Endothelial cell of hepatic sinusoid (primary cell): ENCODE measurements around the gene TMEM151A.

ENCODE experiments used
- in situ Hi-C: cut with HindIII; loops from 2 replicates; pipeline ENCODE4 v1.10.0; 2017; ENCODE audit warnings: low sequenced_read_pairs

The TMEM151A gene

DNA sequence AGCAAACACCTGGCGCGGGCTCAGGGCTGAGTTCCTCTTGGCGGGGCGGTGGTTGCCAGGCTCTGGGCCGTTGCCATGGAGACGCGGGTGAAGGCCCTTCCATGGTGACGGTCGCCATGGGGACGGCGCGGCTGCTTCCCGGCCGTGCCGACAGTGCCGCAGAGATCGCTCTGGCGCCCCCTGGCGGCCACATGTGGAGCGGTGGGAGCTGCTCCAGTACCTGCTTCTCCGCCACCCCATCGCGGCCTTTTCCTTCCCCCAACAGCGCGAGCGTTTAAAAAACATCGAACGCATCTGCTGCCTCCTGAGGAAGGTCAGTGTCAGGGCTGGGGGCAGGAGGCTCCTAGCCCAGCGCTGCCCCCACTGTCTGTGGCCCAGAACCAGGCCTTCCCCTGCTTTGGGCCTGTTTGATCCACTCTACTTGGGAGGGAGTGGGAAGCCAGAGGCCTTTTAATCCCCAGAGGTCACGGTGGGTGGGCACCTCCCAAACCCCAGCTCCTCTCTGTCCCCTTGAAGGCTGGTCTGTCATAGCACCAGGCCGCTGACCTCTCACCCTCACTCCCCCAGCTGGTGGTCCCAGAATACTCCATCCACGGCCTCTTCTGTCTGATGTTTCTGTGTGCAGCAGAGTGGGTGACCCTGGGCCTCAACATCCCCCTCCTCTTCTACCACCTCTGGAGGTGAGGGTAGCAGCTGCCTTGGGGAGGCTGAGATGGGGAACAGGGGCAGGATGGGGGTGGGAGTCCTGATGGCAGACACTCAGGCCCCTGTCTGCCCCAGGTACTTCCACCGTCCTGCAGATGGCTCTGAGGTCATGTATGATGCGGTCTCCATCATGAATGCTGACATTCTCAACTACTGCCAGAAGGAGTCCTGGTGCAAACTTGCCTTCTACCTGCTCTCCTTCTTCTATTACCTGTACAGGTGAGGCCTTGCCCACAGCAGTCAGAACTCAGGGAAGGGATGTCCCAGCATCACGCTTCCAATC lies 8.9 kb upstream of the TMEM151A start:
- in situ Hi-C loops = loop anchor here (5.0 kb wide), 2 partner anchors 50 to 65 kb away; no protein-coding TSS in a partner anchor

DNA sequence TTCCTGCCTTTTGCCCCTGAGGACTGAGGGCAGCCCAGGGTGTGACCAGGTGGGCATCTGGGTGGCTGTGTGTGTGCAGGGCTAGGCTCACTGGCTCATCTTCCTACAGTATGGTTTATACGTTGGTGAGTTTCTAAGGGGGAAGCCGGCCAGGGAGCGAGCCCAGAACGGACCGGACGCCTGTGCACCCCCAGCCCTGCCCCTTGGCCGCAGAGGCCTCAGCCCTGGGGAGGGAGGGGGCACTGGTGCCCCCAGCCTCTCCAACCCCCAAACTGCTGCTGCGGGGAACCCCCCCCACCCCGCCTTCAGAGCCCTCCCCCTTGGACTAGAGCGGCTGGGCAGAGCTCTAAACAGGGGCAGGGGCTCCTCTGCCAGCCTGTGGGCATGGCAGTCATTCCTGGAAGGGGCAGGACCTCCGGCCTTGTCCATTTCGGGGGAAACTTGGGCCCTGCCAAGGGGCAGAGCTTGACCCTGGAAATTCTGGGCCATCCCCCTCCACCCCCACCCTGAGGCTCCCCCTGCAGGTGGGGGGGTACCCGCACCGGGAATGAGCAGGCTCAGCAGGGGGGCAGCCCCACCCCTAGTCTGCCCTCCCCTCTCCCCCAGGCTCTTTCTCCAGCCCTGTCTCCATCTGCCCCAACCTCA lies 8.1 kb upstream of the TMEM151A start:
- in situ Hi-C loops = loop anchor here (5.0 kb wide), 2 partner anchors 49 to 66 kb away; no protein-coding TSS in a partner anchor

DNA sequence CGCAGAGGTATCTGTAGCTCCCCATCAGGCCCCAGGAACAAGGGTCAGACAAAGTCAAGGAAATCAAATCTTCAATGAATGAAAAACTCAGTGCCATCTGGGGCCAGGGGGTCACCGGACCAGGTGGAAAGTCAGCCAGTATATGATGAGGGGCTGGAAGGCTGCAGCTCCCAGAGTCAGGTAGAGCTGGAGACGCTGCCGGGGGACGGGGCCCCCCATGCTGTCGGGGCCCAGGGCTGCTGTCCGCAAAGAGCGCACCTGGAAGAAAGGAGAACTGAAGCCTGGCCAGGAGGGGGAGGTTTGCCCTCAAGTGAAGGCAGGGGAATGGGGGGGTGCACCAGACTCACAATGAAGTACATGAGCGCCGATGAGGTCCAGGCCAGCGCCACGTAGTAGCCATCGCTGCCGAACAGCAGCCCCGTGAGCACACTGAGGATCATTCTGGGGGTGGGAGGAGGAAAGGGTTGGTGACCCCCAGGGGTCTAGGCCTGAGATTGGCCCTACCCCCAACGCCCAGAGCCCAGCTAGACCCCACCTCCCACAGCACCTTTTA lies 7.1 kb upstream of the TMEM151A start:
- in situ Hi-C loops = loop anchor here (5.0 kb wide), 2 partner anchors 48 to 67 kb away; no protein-coding TSS in a partner anchor

DNA sequence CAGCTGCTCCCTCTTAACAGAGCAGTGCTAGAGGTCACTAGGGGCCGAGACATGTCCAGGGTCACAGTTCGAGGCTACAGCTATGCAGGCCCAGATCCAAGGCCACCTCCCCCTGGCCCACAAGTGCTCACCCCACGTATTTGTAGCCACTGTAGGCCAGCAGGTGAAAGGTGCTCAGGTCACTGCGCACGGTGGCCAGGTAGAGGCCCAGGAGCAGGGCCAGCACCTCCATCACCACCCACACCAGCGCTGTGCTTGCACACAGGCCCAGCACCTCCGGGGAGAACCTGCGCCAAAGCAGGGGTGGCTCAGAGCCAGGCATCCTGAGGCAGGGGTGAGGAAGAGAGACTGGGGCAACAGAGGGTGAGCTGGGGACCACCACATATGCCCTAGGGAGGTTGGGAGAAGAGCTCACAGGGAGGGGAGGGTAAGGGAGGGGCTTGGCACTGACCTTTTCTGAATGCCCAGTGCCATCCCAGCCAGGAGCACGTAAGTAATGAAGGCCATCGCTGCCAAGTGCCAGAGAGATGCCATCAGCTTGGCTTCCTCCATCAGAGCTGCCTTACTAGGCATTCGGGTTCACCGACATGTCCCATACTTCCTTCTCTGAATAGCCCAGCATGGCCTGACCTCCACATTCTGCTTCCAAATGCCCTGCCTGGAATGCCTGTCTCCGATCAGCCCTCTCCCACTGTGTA lies 6.3 kb upstream of the TMEM151A start:
- in situ Hi-C loops = no loop called here

DNA sequence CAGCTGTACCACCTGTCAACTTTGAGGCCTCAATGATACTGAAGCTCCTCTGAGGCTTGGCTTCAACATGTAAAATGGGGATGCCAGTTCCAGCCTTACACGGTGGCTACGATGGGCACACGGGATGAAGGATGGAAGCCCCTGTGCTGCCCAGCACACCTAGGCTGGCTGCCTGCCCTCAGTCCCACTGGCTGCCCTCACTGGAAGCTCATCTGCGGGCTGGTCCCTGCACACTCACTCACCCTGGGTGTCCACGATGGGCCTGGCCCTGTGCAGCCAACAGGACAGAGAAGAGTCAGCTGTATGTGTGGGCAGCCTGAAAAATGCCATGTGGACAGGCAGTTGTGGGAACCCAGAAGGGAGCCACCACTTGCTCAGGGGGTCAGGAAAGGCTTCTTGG lies 5.0 kb upstream of the TMEM151A start:
- in situ Hi-C loops = no loop called here

DNA sequence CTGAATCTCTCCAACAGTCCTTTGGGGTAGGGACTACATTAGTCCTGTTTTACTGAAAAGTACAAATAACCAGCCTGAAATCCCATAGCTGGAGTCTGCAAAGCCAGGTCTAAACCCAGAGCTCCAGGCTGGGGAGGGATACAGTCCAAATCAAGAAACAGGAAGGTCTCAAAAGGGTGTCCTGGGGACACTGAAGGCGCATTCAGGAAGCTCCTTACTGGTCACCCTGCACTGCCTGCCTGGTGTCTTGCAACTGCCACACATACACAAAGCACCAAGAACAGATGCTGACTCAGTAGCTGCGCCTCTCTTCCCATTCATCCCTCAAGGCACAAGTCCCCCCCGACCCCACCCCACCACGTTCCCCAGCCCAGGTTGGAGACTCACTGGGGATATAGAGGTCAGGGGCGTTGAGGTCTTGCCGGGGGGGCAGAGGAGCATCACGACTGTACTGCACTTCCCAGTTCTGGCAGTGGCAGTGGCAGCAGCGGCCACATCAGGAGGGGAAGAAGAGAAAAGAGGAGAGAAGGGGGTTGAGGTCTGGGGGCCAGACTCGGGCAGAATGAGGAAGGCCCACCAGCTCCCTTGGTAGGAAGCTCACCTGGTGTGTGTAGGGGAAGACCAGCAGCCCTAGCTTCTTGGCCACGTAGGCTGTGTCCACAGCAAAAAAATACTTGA lies 4.3 kb upstream of the TMEM151A start:
- in situ Hi-C loops = no loop called here

DNA sequence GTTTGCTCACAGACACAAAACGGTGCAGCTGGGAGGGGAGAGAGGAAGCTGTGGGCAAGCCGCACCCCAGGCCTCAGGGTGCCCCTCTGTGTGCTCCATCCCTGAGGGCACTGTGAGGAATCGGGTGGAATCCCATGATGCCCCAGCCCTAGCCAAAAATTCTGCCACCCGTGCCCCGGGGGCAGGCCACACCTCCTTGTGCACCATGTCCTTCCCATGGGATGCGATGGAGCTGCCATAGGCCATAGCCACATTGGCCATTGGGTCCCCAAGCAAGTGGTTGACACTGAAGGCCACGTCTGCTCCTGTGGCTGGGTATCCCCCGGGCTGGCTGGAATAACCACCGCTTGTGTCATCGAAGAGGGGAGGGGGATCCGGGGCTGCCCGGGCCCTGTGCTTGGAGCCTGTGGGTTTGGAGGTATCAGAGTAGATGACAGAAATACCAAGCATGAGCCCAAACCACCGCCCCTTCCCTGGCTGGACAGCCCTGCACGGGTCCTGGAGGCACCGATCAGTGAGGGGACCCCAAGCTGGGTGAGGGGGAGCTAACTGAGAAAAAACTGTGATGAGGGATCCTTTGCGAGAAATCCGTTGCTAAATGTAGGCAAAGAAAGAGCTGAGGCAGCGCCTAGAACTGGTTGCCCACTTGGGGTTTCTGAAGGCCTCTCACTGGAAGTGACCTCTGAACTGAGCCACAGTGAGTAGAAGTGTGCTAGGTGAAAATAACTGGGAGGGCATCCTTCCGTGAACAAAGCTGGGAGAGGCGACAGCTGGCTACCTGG lies 3.6 kb upstream of the TMEM151A start:
- in situ Hi-C loops = no loop called here

DNA sequence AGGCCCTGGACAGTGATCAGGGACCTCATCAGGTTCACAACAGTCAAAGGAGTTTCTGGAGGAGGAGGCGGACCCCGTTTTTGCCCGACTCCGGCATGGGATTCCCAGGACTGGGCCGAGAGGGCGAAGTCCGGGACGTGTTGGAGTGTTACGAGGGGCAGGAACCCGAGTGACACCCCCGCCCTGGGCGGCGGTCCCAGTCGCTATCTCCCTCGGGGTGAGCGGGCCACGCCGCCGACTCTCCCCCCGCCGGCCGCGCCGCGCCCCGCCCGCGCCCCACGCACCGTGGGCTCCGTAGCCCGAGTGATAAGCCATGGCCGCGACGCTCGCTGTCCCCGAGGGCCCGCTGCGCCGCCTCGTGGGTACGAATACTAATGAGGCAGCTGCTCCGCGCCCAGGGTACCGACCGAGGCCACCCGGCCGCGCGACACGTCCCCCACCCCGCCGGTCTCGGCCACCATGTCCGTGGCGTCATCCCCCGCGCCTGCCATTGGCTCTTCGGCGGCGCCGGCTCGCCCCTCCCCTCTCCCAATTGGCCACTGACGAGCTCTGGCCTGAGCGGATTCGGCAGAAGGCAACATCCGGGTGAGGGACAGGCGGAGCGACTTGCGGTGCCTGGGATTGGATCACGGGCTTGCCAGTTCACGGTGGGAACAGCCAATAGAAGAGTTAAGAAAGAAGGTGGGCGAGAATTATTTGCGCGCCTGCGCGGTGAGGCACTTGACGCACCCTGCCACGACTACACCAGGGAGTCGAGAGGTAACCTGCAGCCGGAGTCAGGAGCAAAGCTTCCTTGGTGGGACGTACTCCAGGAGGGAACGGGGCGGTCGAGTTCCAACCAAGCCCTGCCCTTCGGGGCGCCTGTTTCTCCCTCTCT lies 2.8 kb upstream of the TMEM151A start, which contains the start of gene YIF1A:
YIF1A (minus strand) TSS at position 473 of the 877 bp plus-strand sequence; CDS start at position 315, 158 bp downstream.
- in situ Hi-C loops = no loop called here

DNA sequence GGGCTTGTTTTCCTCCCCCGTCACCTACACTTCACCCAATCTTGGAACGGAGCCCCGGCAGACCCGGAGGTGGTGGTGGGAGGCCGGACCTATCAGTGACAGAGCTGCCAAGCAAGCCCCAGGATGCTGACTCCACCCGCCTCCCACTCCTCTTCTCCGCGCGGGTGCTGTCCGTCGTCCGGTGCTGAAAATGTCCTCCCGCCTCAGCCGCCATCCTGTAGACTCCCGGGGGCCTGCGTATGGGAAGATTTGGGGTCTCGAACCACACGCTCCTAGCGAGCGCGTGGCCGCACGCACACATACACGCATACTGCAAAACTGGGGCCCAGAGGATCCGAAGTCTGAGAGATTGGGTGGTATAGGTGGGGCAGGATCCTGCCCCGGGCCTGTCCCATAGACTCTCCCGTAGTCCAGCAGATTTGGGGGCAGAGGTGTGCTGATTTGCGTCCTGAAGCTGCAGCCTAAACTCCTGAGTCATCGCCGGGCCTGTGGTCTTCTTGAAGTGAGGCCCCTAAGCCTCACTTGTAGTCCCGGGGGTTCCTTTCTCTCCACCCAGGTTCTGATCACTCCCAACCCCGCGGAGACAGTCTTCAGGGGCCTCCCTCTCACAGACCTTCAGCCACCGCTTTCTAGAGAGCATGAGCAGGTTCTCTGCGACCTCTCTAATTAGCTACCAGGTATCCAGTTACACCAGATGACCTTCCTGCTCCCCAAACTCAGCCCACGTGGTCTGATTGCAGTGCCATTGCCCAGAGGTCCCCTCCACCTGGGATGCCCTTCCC lies 2.0 kb upstream of the TMEM151A start:
- in situ Hi-C loops = no loop called here

DNA sequence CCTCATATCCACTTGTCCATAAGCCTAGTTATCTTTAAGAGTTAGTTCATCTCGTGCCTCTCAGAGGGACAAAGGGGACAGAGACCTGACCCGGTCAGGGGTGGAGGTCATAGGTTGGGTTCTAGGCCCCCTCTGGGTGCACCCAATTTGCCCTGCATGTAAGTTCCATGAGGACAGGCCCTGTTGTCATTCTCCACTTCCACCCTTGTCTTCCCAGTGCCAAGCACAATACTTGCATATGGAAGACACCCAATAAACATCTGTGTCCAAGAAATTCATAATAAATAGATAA lies 1.4 kb upstream of the TMEM151A start:
- in situ Hi-C loops = no loop called here

DNA sequence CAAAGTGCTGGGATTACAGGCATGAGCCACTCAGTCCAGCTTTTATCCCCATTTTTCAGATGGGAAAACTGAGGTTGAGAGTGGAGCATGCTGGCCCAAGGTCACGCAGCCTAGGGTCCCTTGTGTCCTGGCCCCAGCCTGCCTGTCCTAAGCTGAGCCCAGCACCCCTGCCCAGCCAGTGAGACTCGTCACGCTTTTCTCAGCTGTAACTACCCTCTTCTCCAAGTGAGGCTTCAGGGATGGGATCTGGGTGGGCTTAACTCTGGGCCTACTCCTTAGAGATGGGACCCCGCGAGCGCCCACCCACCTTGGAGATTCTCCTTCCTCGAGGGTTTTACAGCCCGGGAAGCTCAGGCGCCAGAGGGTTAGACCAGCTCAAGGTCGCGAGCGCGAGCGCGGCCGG lies 390 bp upstream of the TMEM151A start:
- in situ Hi-C loops = no loop called here

DNA sequence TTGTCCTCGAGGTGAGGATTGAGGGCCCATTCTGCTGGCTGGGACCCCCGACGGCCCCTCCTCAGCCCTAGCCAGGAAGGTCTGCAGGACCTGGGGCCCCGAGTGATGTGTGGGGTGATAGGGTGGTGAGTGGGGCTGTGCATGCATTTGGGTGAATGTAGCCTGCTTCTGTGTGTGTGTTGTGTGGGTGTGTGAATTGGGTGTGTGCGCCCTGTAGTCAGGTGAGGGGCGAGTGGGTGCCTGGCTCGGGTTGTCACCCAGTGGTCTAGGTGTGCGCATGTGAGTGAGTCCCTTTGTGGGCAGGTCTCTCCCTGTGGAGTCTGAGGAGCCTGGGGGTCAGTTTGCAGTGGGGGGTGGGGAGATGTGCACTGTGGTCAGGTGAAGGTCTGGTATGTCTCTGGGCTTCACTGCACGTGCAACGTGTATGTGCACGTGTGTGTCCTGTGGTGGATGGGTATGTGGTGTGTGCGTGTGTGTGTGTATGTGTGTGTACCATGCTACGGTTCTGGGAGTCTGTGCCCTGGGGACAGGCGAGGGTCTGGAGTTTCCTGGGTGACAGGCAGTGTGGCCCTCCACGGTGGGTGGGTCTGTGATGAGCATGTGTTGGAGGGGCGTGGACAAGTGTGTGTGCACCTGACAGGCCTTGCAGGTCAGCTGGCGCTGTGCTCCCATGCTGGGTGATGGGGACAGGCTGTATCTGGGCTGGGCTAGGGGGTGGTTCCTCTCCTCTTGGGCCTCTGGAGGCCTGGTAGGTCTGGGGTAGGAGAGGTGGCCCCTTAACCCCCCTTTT lies 1.0 kb downstream of the TMEM151A start:
- in situ Hi-C loops = no loop called here

DNA sequence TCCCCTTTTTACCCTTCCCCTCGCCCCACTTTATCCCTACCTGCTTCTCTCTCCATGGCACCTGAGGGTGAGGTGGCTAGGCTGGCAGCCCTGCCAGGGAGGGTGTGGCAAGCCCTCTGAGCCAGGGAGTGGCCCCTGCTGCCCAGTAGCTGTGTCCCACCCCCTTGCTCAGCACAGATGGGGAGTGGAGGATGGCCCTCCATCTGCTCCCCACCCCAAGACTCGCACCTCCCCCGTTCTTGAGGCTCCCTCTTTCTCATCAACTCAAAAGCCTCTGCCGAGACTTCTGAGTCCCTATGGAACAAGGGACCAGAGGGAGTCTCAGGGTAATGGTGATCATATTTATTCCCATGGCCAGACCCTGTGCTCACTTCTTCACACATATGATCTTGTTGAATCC lies 1.7 kb downstream of the TMEM151A start:
- in situ Hi-C loops = no loop called here

DNA sequence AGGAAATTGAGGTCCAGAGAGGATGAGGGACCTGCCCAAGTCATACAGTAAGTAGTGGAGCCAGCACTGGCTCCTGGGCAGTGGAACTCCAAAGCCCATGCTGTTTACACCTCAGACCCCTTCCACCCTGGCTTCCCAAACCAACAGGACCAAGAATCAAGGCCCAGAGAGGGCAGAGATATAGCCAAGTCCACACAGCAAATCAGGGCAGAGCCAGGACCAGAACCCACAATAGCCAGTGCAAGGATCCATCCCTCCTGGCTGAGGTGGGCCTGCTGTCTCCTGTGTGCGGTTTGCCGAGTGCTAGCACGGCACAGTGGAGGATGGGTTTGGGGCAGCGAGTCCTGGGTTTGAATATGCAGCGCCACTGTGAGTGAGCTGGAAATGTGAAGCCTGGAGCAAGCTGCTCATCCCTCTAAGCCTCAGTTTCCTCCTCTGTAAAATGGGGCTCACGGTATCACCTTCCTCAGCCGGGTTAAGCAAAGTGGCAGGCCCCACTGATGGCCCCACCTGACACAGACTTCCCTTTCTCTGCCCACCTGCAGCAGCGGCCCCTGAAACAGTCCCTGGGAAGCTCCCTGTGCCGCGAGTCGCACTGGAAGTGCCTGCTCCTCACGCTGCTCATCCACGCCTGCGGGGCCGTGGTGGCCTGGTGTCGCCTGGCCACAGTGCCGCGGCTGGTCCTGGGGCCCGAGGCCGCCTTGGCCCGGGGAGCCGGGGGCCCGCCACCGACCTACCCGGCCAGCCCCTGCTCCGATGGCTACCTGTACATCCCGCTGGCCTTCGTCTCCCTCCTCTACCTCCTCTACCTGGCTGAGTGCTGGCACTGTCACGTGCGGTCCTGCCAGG lies 2.3 kb downstream of the TMEM151A start:
- in situ Hi-C loops = no loop called here

DNA sequence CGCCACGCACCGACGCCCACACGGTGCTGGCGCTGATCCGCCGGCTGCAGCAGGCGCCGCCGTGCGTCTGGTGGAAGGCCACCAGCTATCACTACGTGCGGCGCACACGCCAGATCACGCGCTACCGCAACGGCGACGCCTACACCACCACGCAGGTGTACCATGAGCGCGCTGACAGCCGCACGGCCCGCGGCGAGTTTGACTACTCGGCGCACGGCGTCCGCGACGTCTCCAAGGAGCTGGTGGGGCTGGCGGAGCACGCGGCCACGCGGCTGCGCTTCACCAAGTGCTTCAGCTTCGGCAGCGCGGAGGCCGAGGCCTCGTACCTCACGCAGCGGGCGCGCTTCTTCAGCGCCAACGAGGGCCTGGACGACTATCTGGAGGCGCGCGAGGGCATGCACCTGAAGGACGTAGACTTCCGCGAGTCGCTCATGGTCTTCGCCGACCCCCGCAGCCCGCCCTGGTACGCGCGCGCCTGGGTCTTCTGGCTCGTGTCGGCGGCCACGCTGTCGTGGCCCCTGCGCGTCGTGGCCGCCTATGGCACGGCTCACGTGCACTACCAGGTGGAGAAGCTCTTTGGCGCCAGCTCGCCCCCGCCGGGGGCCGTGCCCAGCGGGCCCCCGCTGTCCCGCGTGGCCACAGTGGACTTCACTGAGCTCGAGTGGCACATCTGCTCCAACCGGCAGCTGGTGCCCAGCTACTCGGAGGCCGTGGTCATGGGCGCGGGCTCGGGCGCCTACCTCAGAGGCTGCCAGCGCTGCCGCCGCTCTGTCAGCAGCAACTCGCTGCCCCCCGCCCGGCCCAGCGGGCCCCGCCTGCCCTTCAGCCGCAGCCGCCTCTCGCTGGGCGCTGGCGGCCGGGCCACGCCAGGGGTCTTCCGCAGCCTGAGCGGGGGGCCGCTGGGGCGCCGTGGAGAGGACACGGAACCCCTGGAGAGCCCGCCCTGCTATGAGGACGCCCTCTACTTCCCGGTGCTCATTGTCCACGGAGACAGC lies 3.2 kb downstream of the TMEM151A start:
- in situ Hi-C loops = no loop called here
